Caco-2 (cell line): ENCODE measurements around the gene GPR143. TPM values are rescaled to one million over a fixed set of nuclear protein-coding genes. Genes with fewer than 3 reads are reported as not detected.
"Not testable (repeated sequence)": the region's sequence is repeated elsewhere in the genome, so short reads cannot be mapped to it uniquely, and the experiment has no call there.

Source experiments
- BruUV-seq: library from RNA; stranded (reverse); fragments of 400-500 nt; replicated peaks from 2 replicates; lab custom pipeline; 2021; lab: Mats Ljungman, UMichigan
- CTCF ChIA-PET: fragments of 300-600 bp; sonication (Branson Sonifier 250); formaldehyde crosslinking; loops from one replicate; lab custom pipeline; 2022; ENCODE audit warnings: antibody characterized with exemption; lab: Charles Lee
- POLR2A ChIA-PET: fragments of 300-600 bp; sonication (Branson Sonifier 250); formaldehyde crosslinking; loops from one replicate; lab custom pipeline; 2022; ENCODE audit warnings: antibody characterized with exemption; lab: Charles Lee
- DNase-seq, 2 experiments: peaks; one replicate each; pipeline versions ENCODE4 v3.0.0 to v3.0.0-alpha.2; 2020 to 2022
- H3K27me3 ChIP-seq: replicated peaks from 2 replicates; pipeline ENCODE4 v1.6.0; 2011; ENCODE audit warnings: low read length; ENCODE audit not compliant: control insufficient read depth, insufficient read depth
- H3K36me3 ChIP-seq: 2 replicates; pipeline ENCODE4 v1.5.1; 2011; ENCODE audit warnings: low read length; ENCODE audit not compliant: control insufficient read depth, insufficient read depth
- H3K4me1 ChIP-seq: fragments of 250-450 bp; sonication (Bioruptor Pico); 2 replicates; pipeline ENCODE4 v1.5.1; 2020; ENCODE audit warnings: mild to moderate bottlenecking
- H3K4me3 ChIP-seq: 2 replicates; pipeline ENCODE4 v1.5.1; 2011; ENCODE audit warnings: low read depth, mild to moderate bottlenecking, control low read depth, low read length
- H3K9me3 ChIP-seq: fragments of 250-450 bp; sonication (Bioruptor Pico); 2 replicates; pipeline ENCODE4 v1.5.1; 2020; ENCODE audit warnings: mild to moderate bottlenecking, moderate library complexity
- H3K27ac Mint-ChIP-seq: one replicate; pipeline ENCODE4 v1.8.0; 2022; ENCODE audit warnings: mixed read lengths; ENCODE audit not compliant: unreplicated experiment
- H3K27me3 Mint-ChIP-seq: one replicate; pipeline ENCODE4 v1.8.0; 2022; ENCODE audit warnings: mixed read lengths; ENCODE audit not compliant: insufficient read depth, unreplicated experiment
- H3K36me3 Mint-ChIP-seq: one replicate; pipeline ENCODE4 v1.8.0; 2022; ENCODE audit warnings: mild to moderate bottlenecking, mixed read lengths; ENCODE audit not compliant: insufficient read depth, unreplicated experiment
- H3K4me1 Mint-ChIP-seq: one replicate; pipeline ENCODE4 v1.8.0; 2022; ENCODE audit warnings: low read depth, mixed read lengths; ENCODE audit not compliant: unreplicated experiment
- H3K4me3 Mint-ChIP-seq: one replicate; pipeline ENCODE4 v1.8.0; 2022; ENCODE audit warnings: mild to moderate bottlenecking, moderate library complexity, mixed read lengths; ENCODE audit not compliant: unreplicated experiment
- H3K9me3 Mint-ChIP-seq: one replicate; pipeline ENCODE4 v1.8.0; 2022; ENCODE audit warnings: mixed read lengths; ENCODE audit not compliant: unreplicated experiment
- intact Hi-C: fragments of 100-400 bp; cut with micrococcal nuclease; formaldehyde crosslinking; loops from one replicate; pipeline ENCODE4 v1.10.0; 2022; ENCODE audit not compliant: unreplicated experiment
- total RNA-seq: library from RNA; stranded (reverse); gene quantifications from 2 replicates; pipeline ENCODE4 v1.2.3, GENCODE V29; 2022
- TF ChIP-seq, protein P1 (sequence below), 2 experiments: fragments of 200-600 bp in 1 of 2; IDR thresholded peaks; 1 replicate in 1 of 2; 2 replicates in 1 of 2; pipeline versions ENCODE4 v1.5.1 to v1.8.0; 2011 to 2022; ENCODE audit warnings: antibody characterized with exemption in 1 of 2, control low read depth in 1 of 2, inconsistent platforms in 1 of 2, low read depth in 1 of 2, low read length in 1 of 2, mild to moderate bottlenecking in 1 of 2, moderate library complexity in 1 of 2; ENCODE audit not compliant: insufficient read depth in 1 of 2, severe bottlenecking in 1 of 2, unreplicated experiment in 1 of 2

The GPR143 gene
- total RNA-seq, 1 experiment from 2014 or later: 8.0 TPM

- no peak for DNase-seq
- CTCF ChIA-PET: no interaction called here
- intact Hi-C loops: no loop called here
- H3K36me3 ChIP-seq: no peaks in the 10 kb centered on the region
- no peaks in the 10 kb centered on the region for H3K9me3 Mint-ChIP-seq
- no peak overlapping the region for H3K4me3 ChIP-seq
- H3K27me3 ChIP-seq: no peaks in the 10 kb centered on the region
- H3K27ac Mint-ChIP-seq: no peak overlapping the region
- H3K9me3 ChIP-seq: no peaks in the 10 kb centered on the region
- POLR2A ChIA-PET: no interaction called here
- no TSS peak for BruUV-seq
- no peaks in the 10 kb centered on the region for H3K4me1 Mint-ChIP-seq
- H3K4me1 ChIP-seq: no peaks in the 10 kb centered on the region
- TF ChIP-seq, protein P1, sequence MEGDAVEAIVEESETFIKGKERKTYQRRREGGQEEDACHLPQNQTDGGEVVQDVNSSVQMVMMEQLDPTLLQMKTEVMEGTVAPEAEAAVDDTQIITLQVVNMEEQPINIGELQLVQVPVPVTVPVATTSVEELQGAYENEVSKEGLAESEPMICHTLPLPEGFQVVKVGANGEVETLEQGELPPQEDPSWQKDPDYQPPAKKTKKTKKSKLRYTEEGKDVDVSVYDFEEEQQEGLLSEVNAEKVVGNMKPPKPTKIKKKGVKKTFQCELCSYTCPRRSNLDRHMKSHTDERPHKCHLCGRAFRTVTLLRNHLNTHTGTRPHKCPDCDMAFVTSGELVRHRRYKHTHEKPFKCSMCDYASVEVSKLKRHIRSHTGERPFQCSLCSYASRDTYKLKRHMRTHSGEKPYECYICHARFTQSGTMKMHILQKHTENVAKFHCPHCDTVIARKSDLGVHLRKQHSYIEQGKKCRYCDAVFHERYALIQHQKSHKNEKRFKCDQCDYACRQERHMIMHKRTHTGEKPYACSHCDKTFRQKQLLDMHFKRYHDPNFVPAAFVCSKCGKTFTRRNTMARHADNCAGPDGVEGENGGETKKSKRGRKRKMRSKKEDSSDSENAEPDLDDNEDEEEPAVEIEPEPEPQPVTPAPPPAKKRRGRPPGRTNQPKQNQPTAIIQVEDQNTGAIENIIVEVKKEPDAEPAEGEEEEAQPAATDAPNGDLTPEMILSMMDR (IDR thresholded peaks at IDR 0.05; ENCODE audit: insufficient read depth in 1 of 2, low read depth in 1 of 2, low read length in 1 of 2, severe bottlenecking in 1 of 2, unreplicated experiment in 1 of 2): no peak
- H3K4me3 Mint-ChIP-seq: no peak overlapping the region
- no peaks in the 10 kb centered on the region for H3K36me3 Mint-ChIP-seq
- H3K27me3 Mint-ChIP-seq: no peaks in the 10 kb centered on the region
These were observed 4.7 kb upstream of the GPR143 start for GRCh38 chrX:9770319-9770718.

GRCh38 chrX:9768321-9768839, 2.7 kb upstream of the GPR143 start:
- H3K36me3 Mint-ChIP-seq, H3K27me3 Mint-ChIP-seq, POLR2A ChIA-PET: not testable (repeated sequence)

GRCh38 chrX:9767375-9767774, 1.7 kb upstream of the GPR143 start:
- BruUV-seq: no TSS peak
- ChIA-PET CTCF (no interaction called here), POLR2A (no interaction called here)
- no peaks in the 10 kb centered on the region for H3K27me3 ChIP-seq
- Mint-ChIP-seq H3K9me3 (no peaks in the 10 kb centered on the region), H3K4me1 (no peaks in the 10 kb centered on the region), H3K27me3 (no peaks in the 10 kb centered on the region), H3K27ac (no peak overlapping the region), H3K36me3 (no peaks in the 10 kb centered on the region), H3K4me3 (no peak overlapping the region)
- H3K36me3 ChIP-seq: no peaks in the 10 kb centered on the region
- TF ChIP-seq, protein P1 (IDR thresholded peaks at IDR 0.05; ENCODE audit: insufficient read depth in 1 of 2, low read depth in 1 of 2, low read length in 1 of 2, severe bottlenecking in 1 of 2, unreplicated experiment in 1 of 2): no peak
- intact Hi-C loops: no loop called here
- no peak overlapping the region for H3K4me3 ChIP-seq
- no peaks in the 10 kb centered on the region for H3K9me3 ChIP-seq
- no peaks in the 10 kb centered on the region for H3K4me1 ChIP-seq
- DNase-seq: no peak

More at GRCh38 chrX:9768321-9768839, 2.7 kb upstream of the GPR143 start:
- CTCF ChIA-PET, BruUV-seq, H3K9me3 ChIP-seq, H3K4me1 ChIP-seq, H3K4me3 ChIP-seq, H3K4me1 Mint-ChIP-seq, H3K27ac Mint-ChIP-seq, H3K36me3 ChIP-seq, H3K27me3 ChIP-seq, H3K9me3 Mint-ChIP-seq, DNase-seq, intact Hi-C loops, H3K4me3 Mint-ChIP-seq: not testable (repeated sequence)
